Body of pancreas (tissue), 4 donors: Measurements from ENCODE around the gene RALGAPA1.

Experiments used
- POLR2A ChIP-seq, 3 donors: fragments of 450-650 bp; IDR thresholded peaks; one replicate each; pipeline ENCODE4 v1.6.1; 2016; ENCODE audit warnings: antibody characterized with exemption in 3 of 3, mild to moderate bottlenecking in 2 of 3
- TF ChIP-seq, protein P1 (sequence below), 7 experiments: fragments of 450-650 bp in 4 of 7; fragments of 200-600 bp in 3 of 7; sonication (generic) in 3 of 7; IDR thresholded peaks; one replicate each; pipeline ENCODE4 v1.5.1; 2016 to 2019; ENCODE audit warnings: antibody characterized with exemption in 7 of 7

DNA sequence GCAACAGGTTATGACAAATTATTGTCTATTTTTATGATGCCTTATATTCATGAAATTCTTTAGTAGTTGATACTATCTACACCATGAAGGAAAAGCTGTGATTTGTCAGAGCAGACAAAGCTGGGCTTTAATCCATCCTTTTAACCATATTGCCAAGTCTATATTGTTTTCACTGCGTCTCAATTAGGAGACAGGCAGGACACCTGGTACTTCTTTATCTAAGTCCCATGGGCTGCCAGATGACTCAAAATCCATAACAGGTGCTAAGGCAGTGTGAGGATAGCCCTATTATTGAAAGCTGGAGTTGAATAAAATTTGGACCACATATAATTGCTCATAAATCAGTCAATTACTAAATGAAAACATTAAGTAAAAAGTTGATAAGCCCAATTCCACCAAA is 252.5 kb downstream of the RALGAPA1 start:
- no peak for TF ChIP-seq POLR2A (IDR thresholded peaks at IDR 0.05)
- TF ChIP-seq, protein P1, sequence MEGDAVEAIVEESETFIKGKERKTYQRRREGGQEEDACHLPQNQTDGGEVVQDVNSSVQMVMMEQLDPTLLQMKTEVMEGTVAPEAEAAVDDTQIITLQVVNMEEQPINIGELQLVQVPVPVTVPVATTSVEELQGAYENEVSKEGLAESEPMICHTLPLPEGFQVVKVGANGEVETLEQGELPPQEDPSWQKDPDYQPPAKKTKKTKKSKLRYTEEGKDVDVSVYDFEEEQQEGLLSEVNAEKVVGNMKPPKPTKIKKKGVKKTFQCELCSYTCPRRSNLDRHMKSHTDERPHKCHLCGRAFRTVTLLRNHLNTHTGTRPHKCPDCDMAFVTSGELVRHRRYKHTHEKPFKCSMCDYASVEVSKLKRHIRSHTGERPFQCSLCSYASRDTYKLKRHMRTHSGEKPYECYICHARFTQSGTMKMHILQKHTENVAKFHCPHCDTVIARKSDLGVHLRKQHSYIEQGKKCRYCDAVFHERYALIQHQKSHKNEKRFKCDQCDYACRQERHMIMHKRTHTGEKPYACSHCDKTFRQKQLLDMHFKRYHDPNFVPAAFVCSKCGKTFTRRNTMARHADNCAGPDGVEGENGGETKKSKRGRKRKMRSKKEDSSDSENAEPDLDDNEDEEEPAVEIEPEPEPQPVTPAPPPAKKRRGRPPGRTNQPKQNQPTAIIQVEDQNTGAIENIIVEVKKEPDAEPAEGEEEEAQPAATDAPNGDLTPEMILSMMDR (IDR thresholded peaks at IDR 0.05): no peak
